ENCODE measurements around the gene DDX3X.

DDX3X gene

GRCh38 chrX:41322821-41323603, 10.9 kb upstream of the DDX3X start:
- Histone ChIP-seq H3K9ac (no peak overlapping the region), H2AFZ (no peak overlapping the region), H3K36me3 (ENCODE audit: control insufficient read depth, insufficient read depth, low read length) (no peaks in the 10 kb centered on the region), H3K4me1 (no peaks in the 10 kb centered on the region), H3K4me2 (ENCODE audit: low read length) (no peak overlapping the region), H3K27me3 (ENCODE audit: control insufficient read depth, insufficient read depth, low read length) (no peaks in the 10 kb centered on the region), H3K27ac (no peak overlapping the region), H3K79me2 (no peaks in the 10 kb centered on the region), H3K4me3 (ENCODE audit: low read depth, low read length) (no peak overlapping the region), H3K9me3 (ENCODE audit: control insufficient read depth, low read length) (no peaks in the 10 kb centered on the region)
- TF ChIP-seq CTCF (IDR thresholded peaks at IDR 0.05) = no peak

GRCh38 chrX:41326431-41326830, 7.5 kb upstream of the DDX3X start:
- no peak overlapping the region for H3K9ac ChIP-seq
- no peaks in the 10 kb centered on the region for H3K4me1 ChIP-seq
- no peaks in the 10 kb centered on the region for H3K27me3 ChIP-seq (ENCODE audit: control insufficient read depth, insufficient read depth, low read length)
- H2AFZ ChIP-seq = no peak overlapping the region
- no peaks in the 10 kb centered on the region for H3K36me3 ChIP-seq (ENCODE audit: control insufficient read depth, insufficient read depth, low read length)
- no peaks in the 10 kb centered on the region for H3K79me2 ChIP-seq
- no peak for TF ChIP-seq CTCF (IDR thresholded peaks at IDR 0.05)
- no peaks in the 10 kb centered on the region for H3K9me3 ChIP-seq (ENCODE audit: control insufficient read depth, low read length)
- no peak overlapping the region for H3K4me3 ChIP-seq (ENCODE audit: low read depth, low read length)
- no peak overlapping the region for H3K27ac ChIP-seq
- H3K4me2 ChIP-seq (ENCODE audit: low read length) = no peak overlapping the region

- H3K27ac ChIP-seq = no peak overlapping the region
- no peaks in the 10 kb centered on the region for H3K79me2 ChIP-seq
- H3K4me1 ChIP-seq = no peaks in the 10 kb centered on the region
- no peak for TF ChIP-seq CTCF (IDR thresholded peaks at IDR 0.05)
- H3K36me3 ChIP-seq (ENCODE audit: control insufficient read depth, insufficient read depth, low read length) = no peaks in the 10 kb centered on the region
- H3K4me2 ChIP-seq (ENCODE audit: low read length) = no peak overlapping the region
- H2AFZ ChIP-seq = no peak overlapping the region
- no peak overlapping the region for H3K4me3 ChIP-seq (ENCODE audit: low read depth, low read length)
- H3K9me3 ChIP-seq (ENCODE audit: control insufficient read depth, low read length) = no peaks in the 10 kb centered on the region
- no peaks in the 10 kb centered on the region for H3K27me3 ChIP-seq (ENCODE audit: control insufficient read depth, insufficient read depth, low read length)
- no peak overlapping the region for H3K9ac ChIP-seq
These were observed 6.6 kb upstream of the DDX3X start for GRCh38 chrX:41327341-41327740.

DNA sequence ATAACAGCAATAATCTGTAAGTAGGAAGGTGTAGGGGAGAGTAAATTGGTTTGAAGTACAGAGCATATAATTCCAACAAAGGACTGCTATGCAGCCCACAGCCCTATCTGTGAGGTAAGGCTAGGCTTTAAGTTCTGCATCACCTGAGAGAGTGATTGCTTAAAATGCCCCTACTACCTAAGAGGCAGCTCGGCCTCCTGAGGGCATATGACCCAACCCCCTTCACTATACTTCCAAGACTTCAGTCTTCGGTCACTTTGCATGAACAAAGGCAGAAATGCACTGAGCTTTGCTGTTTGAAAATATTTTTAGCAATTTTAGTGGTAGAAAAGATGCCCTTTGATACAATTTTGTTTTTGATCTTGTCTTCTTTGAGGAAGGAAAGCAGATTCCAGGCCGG, 4.9 kb upstream of the DDX3X start:
- Histone ChIP-seq H3K4me3 (ENCODE audit: low read depth, low read length) (no peak overlapping the region), H3K79me2 (peaks cover 1% of the 10 kb centered on the region), H3K9me3 (ENCODE audit: control insufficient read depth, low read length) (no peaks in the 10 kb centered on the region), H3K4me2 (ENCODE audit: low read length) (no peak overlapping the region), H3K27ac (no peak overlapping the region), H3K36me3 (ENCODE audit: control insufficient read depth, insufficient read depth, low read length) (no peaks in the 10 kb centered on the region), H3K4me1 (no peaks in the 10 kb centered on the region), H2AFZ (no peak overlapping the region), H3K9ac (no peak overlapping the region), H3K27me3 (ENCODE audit: control insufficient read depth, insufficient read depth, low read length) (no peaks in the 10 kb centered on the region)
- TF ChIP-seq CTCF (IDR thresholded peaks at IDR 0.05) = no peak

- Histone ChIP-seq H3K9ac (no peak overlapping the region), H3K79me2 (peaks cover 21% of the 10 kb centered on the region), H3K9me3 (ENCODE audit: control insufficient read depth, low read length) (no peaks in the 10 kb centered on the region), H2AFZ (peak overlapping the region; percentile 71), H3K4me3 (ENCODE audit: low read depth, low read length) (peak overlapping the region; percentile 100), H3K4me2 (ENCODE audit: low read length) (no peak overlapping the region), H3K27me3 (ENCODE audit: control insufficient read depth, insufficient read depth, low read length) (no peaks in the 10 kb centered on the region), H3K27ac (peak overlapping the region; percentile 100), H3K4me1 (no peaks in the 10 kb centered on the region), H3K36me3 (ENCODE audit: control insufficient read depth, insufficient read depth, low read length) (no peaks in the 10 kb centered on the region)
- TF ChIP-seq CTCF (IDR thresholded peaks at IDR 0.05) = no peak
These were observed 2.0 kb upstream of the DDX3X start for GRCh38 chrX:41332005-41332404.

All from parathyroid adenoma (tissue), 2 donors.